Measurements from ENCODE around the gene PC.

PC gene

DNA sequence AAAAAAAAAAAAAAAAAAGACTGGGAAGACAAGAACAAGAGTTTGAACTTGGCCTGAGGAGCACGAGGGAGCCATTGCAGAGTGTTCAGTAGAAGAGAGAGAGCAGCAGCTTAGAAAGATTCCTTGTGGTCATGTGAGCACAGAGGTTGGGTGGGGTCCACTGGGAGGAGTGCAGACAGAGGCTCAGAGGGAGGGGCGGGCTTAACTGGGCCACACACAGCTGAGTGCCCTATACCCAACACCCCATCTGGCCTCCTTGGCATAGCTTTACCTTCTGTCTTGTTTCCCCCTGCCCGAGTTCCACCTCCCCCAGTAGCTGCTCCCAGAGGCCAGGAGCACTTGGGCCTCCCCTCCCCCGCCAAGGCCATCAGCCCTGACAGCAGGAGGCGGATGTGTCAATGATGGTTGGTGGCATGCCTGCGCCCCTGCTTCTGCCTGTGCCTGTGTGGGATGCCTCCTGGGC, 29.0 kb upstream of the PC start:
- H3K4me3 ChIP-seq (ENCODE audit: control insufficient read depth, low read depth, low read length): no peak overlapping the region
- no peak for DNase-seq (ENCODE audit: low read depth)
- TF ChIP-seq CTCF (conservative IDR thresholded peaks at IDR 0.05; ENCODE audit: control insufficient read depth, insufficient read depth, low read depth, low read length): no peak

DNA sequence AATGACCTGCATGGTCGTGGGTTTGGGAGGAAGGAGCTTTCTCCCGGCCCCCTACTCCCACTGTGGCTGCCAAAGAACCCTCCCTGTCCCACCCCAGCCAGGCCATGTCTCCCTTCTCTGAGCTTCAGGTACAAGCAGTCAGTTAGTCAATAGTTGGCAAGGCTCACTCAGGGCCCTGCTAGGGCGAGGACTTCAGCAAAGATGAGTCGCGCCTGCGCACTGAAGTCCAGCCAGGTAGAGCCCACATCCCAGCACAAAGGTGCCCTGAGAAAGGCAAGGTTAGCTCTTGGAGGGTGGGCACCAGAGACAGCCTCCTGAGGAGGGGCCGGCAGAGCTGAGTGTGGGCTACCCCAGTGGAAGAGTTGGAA, 28.0 kb upstream of the PC start:
- DNase-seq (ENCODE audit: low read depth): no peak
- H3K4me3 ChIP-seq (ENCODE audit: control insufficient read depth, low read depth, low read length): no peak overlapping the region
- no peak for TF ChIP-seq CTCF (conservative IDR thresholded peaks at IDR 0.05; ENCODE audit: control insufficient read depth, insufficient read depth, low read depth, low read length)

DNA sequence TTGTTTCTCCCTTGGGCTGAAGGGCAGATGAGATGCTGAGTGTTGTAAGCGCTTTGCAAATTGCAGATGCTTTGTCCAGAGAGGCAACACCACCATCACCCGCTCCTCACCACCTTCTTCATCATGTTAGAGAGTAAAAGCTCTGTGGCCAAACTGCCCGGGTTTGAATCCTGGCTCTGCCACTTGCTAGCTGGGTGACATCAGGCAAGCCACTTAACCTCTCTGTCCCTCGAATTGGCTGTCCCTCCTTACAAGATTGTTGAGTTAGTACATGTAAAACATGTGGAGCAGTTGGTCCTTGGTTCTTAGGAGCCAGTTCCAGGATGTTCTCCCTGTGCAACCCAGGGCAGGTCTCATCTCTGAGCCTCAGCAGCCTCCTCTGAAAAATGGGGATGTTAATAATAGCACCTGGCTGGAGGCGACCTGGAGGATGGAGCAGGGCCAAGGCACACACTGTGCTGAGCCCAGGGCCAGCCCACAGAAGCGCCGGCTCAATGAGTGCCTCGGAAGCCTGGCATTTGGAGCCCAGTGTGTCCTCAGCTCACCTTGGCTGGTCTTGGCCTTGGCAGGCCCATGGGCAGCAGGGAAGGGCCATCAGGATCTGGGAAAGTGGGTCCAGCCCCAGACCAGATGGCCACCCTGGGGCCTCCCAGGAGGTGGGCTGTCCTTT, 27.5 kb upstream of the PC start:
- DNase-seq (ENCODE audit: low read depth): no peak
- no peak for TF ChIP-seq CTCF (conservative IDR thresholded peaks at IDR 0.05; ENCODE audit: control insufficient read depth, insufficient read depth, low read depth, low read length)
- H3K4me3 ChIP-seq (ENCODE audit: control insufficient read depth, low read depth, low read length): no peak overlapping the region

GRCh38 chr11:66983275-66983924, 25.2 kb upstream of the PC start:
- no peak for TF ChIP-seq CTCF (conservative IDR thresholded peaks at IDR 0.05; ENCODE audit: control insufficient read depth, insufficient read depth, low read depth, low read length)
- no peak for DNase-seq (ENCODE audit: low read depth)
- no peak overlapping the region for H3K4me3 ChIP-seq (ENCODE audit: control insufficient read depth, low read depth, low read length)

- no peak overlapping the region for H3K4me3 ChIP-seq (ENCODE audit: control insufficient read depth, low read depth, low read length)
- peak; percentile 93 for DNase-seq (ENCODE audit: low read depth)
- TF ChIP-seq CTCF (conservative IDR thresholded peaks at IDR 0.05; ENCODE audit: control insufficient read depth, insufficient read depth, low read depth, low read length): no peak
Measured at GRCh38 chr11:66981976-66982578, 23.9 kb upstream of the PC start.

GRCh38 chr11:66979336-66979980, 21.3 kb upstream of the PC start:
- no peak overlapping the region for H3K4me3 ChIP-seq (ENCODE audit: control insufficient read depth, low read depth, low read length)
- no peak for DNase-seq (ENCODE audit: low read depth)
- TF ChIP-seq CTCF (conservative IDR thresholded peaks at IDR 0.05; ENCODE audit: control insufficient read depth, insufficient read depth, low read depth, low read length): no peak
